RWPE2 (cell line): ENCODE measurements around the gene MTUS2.

ENCODE experiments used
- ATAC-seq: fragments of 200-7000 bp; cut with Tn5 transposase; 3 replicates; pipeline ENCODE4 v1.9.1; 2021; ENCODE audit warnings: low read depth
- DNase-seq: peaks from one replicate; pipeline ENCODE4 v3.0.0-alpha.2; 2020; ENCODE audit warnings: low spot score
- H3K27ac ChIP-seq: fragments of 450-650 bp; 2 replicates; pipeline ENCODE4 v1.5.1; 2017; ENCODE audit warnings: mild to moderate bottlenecking; ENCODE audit not compliant: poor library complexity, severe bottlenecking
- H3K27me3 ChIP-seq: fragments of 250-450 bp; sonication (Bioruptor Pico); 2 replicates; pipeline ENCODE4 v1.5.1; 2021; ENCODE audit warnings: mild to moderate bottlenecking, moderate library complexity; ENCODE audit not compliant: insufficient read depth, poor library complexity, severe bottlenecking
- H3K36me3 ChIP-seq: fragments of 250-450 bp; sonication (Bioruptor Pico); 2 replicates; pipeline ENCODE4 v1.5.1; 2020; ENCODE audit warnings: low read depth, mild to moderate bottlenecking, moderate library complexity
- H3K4me1 ChIP-seq: fragments of 250-450 bp; sonication (Bioruptor Pico); 2 replicates; pipeline ENCODE4 v1.5.1; 2021; ENCODE audit warnings: mild to moderate bottlenecking, moderate library complexity; ENCODE audit not compliant: insufficient read depth, poor library complexity, severe bottlenecking
- H3K4me3 ChIP-seq: fragments of 250-450 bp; sonication (Bioruptor Pico); 2 replicates; pipeline ENCODE4 v1.5.1; 2021; ENCODE audit warnings: mild to moderate bottlenecking, moderate library complexity; ENCODE audit not compliant: severe bottlenecking
- H3K9me3 ChIP-seq: fragments of 250-450 bp; sonication (Bioruptor Pico); 2 replicates; pipeline ENCODE4 v1.5.1; 2021; ENCODE audit warnings: mild to moderate bottlenecking, moderate library complexity; ENCODE audit not compliant: severe bottlenecking
- TF ChIP-seq, protein P1 (sequence below): fragments of 450-650 bp; IDR thresholded peaks from one replicate; pipeline ENCODE4 v1.5.1; 2017; ENCODE audit warnings: mild to moderate bottlenecking, moderate library complexity; ENCODE audit not compliant: poor library complexity, severe bottlenecking

MTUS2 gene

DNA sequence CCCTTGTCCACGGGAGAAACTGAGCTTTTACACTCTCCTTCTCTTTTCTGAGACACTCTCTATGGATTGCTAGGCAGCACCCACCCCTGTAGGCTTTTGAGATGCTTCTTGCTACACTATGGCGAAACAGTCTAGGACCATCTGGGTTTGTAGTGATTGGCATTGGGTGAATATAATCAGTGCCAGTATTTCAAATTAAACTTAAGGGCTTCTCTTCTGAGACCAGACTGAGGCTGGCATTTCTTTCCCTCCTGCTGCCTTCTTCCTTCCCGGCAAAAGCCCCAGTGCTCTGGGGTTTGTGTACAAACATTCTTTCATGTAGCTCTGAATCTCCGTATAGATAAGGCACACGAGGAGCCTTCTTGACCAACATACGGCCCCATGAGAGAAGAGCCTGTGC lies 498.6 kb downstream of the MTUS2 start:
- no peaks in the 10 kb centered on the region for H3K4me1 ChIP-seq
- no peaks in the 10 kb centered on the region for H3K36me3 ChIP-seq
- H3K27me3 ChIP-seq: no peaks in the 10 kb centered on the region
- no peak overlapping the region for H3K4me3 ChIP-seq
- DNase-seq (no peak), ATAC-seq (no peak)
- TF ChIP-seq, protein P1, sequence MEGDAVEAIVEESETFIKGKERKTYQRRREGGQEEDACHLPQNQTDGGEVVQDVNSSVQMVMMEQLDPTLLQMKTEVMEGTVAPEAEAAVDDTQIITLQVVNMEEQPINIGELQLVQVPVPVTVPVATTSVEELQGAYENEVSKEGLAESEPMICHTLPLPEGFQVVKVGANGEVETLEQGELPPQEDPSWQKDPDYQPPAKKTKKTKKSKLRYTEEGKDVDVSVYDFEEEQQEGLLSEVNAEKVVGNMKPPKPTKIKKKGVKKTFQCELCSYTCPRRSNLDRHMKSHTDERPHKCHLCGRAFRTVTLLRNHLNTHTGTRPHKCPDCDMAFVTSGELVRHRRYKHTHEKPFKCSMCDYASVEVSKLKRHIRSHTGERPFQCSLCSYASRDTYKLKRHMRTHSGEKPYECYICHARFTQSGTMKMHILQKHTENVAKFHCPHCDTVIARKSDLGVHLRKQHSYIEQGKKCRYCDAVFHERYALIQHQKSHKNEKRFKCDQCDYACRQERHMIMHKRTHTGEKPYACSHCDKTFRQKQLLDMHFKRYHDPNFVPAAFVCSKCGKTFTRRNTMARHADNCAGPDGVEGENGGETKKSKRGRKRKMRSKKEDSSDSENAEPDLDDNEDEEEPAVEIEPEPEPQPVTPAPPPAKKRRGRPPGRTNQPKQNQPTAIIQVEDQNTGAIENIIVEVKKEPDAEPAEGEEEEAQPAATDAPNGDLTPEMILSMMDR: no peak
- no peak overlapping the region for H3K27ac ChIP-seq
- H3K9me3 ChIP-seq: no peaks in the 10 kb centered on the region

DNA sequence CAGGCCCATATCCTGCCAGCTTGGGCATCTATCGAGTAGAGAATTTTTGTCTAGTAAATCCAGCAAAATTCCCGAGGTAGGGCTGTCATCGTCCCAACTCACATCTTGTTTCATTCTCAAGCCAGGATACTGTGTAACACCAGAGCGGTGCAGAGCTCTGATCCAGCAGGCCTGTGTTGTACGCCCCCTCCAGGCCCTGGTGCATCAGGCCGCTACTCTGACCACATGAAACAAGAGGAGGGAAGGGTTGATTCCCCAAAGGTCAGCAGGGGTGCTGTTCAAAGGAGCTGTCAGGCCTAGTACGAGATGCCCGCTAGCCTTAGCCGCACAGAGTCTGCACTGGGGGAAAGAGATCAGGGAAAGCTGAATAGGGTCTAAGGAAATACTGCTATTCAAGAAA lies 499.3 kb downstream of the MTUS2 start:
- TF ChIP-seq, protein P1: no peak
- DNase-seq: no peak

DNA sequence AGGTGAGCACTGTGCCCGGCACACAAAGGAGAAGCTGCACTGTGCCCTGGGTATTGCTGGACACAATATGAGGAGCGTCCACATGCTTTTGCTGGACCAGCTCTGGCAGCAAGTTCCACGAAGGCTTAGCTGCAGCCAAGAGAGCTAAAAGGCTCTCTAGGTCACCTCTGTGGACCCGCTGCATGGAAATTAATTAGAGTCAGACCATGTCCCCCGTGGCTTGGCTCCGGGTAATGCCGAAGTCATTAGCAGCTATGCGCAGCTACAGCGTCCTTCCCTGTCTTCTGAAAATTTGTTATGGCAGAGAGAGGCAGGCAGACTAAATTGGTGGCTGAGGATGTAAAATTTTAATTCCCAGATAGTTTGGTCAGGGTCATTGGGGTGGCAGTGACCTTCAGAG lies 503.8 kb downstream of the MTUS2 start:
- Histone ChIP-seq H3K27ac (no peak overlapping the region), H3K4me1 (no peaks in the 10 kb centered on the region), H3K27me3 (peaks cover 7% of the 10 kb centered on the region), H3K4me3 (no peak overlapping the region), H3K9me3 (no peaks in the 10 kb centered on the region), H3K36me3 (no peaks in the 10 kb centered on the region)
- DNase-seq (no peak), ATAC-seq (no peak)
- TF ChIP-seq, protein P1: no peak

More for the DNA sequence above, 499.3 kb downstream of the MTUS2 start:
- no peaks in the 10 kb centered on the region for H3K27me3 ChIP-seq
- no peak for ATAC-seq
- no peaks in the 10 kb centered on the region for H3K9me3 ChIP-seq
- no peak overlapping the region for H3K27ac ChIP-seq
- no peak overlapping the region for H3K4me3 ChIP-seq
- H3K4me1 ChIP-seq: no peaks in the 10 kb centered on the region
- no peaks in the 10 kb centered on the region for H3K36me3 ChIP-seq

DNA sequence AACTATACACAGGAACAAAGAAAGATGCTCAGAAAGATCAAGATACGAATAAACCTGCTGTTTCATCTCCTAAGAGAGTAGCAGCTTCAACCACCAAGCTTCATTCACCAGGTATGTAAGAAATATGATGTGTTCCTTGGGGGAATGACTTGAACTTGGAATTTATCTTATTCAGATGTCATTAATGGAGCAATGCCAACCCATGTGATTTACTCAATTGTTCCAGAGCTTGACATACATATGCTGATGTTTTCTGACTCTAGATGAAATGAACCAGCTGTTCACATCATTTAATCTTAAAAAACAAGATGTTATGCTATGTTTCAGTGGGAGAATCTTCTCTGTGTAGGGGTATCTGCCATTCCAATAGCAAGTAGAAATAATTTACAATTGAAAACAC lies 504.5 kb downstream of the MTUS2 start:
- DNase-seq (no peak), ATAC-seq (no peak)
- TF ChIP-seq, protein P1: no peak
- Histone ChIP-seq H3K27me3 (peaks cover 7% of the 10 kb centered on the region), H3K4me1 (no peaks in the 10 kb centered on the region), H3K4me3 (no peak overlapping the region), H3K9me3 (no peaks in the 10 kb centered on the region), H3K27ac (no peak overlapping the region), H3K36me3 (no peaks in the 10 kb centered on the region)

DNA sequence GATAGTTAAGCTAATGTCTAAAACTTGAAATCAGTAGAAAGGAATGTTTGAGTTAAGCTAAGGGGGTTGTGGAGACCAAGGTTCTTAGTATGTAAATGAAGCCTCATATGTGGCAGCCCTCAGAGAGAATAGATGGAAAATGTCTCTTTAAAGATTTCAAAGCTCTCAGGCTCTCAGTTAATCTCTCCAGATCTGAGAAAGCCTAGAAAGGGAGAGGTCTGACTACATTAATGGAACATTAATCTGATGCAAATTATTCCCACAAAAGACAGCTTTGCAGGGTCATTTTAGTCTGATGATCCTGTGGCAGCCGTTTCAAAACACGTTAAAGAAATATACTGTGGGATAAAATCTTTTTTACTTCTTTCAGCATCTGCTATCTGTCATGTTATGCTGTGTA lies 508.4 kb downstream of the MTUS2 start:
- H3K36me3 ChIP-seq: no peaks in the 10 kb centered on the region
- H3K27me3 ChIP-seq: peaks cover 7% of the 10 kb centered on the region
- H3K9me3 ChIP-seq: no peaks in the 10 kb centered on the region
- no peak for DNase-seq
- H3K27ac ChIP-seq: no peak overlapping the region
- no peak for ATAC-seq
- H3K4me3 ChIP-seq: no peak overlapping the region
- TF ChIP-seq, protein P1: no peak
- H3K4me1 ChIP-seq: no peaks in the 10 kb centered on the region
